K562 (cell line): ENCODE measurements around the gene NSMCE1. TPM values are rescaled to one million over a fixed set of nuclear protein-coding genes. Genes with fewer than 3 reads are reported as not detected.

Experiments used
- ATAC-seq: fragments of 200-7000 bp; cut with Tn5 transposase; 3 replicates; pipeline ENCODE4 v1.9.1; 2020; ENCODE audit warnings: moderate library complexity
- BruUV-seq: library from RNA; stranded (reverse); fragments of 400-500 nt; replicated peaks from 2 replicates; lab custom pipeline; 2021; lab: Mats Ljungman, UMichigan
- CTCF ChIA-PET: fragments of 300-600 bp; formaldehyde crosslinking; extraction: SDS; loops from one replicate; lab custom pipeline; 2021; ENCODE audit warnings: low intra/inter-chr PET ratio; lab: Yijun Ruan, JAX
- POLR2A ChIA-PET: fragments of 300-600, 350-650 bp; sonication (Branson Sonifier 250); formaldehyde crosslinking; extraction: SDS; loops from one replicate; lab custom pipeline; 2021; ENCODE audit warnings: antibody characterized with exemption, inconsistent platforms; lab: Yijun Ruan, JAX
- DNase-seq, 4 experiments: peaks; one replicate each; pipeline versions ENCODE4 v3.0.0 to v3.0.0-alpha.2; 2011 to 2018; ENCODE audit warnings: low spot score in 3 of 4, mixed read lengths in 3 of 4; ENCODE audit errors: extremely low read depth in 1 of 4
- FAIRE-seq: peaks from 2 replicates; lab custom pipeline; 2011; peaks lifted over from hg19 to GRCh38; lab: Jason Lieb, UNC
- H2AFZ ChIP-seq: 2 replicates; pipeline ENCODE4 v1.6.0; 2011; ENCODE audit warnings: low read depth, low read length, control low read depth, inconsistent platforms
- H3K27ac ChIP-seq: fragments of 200-600 bp; 3 replicates; pipeline ENCODE4 v1.8.0; 2011; ENCODE audit warnings: low read depth, mild to moderate bottlenecking, control low read depth, inconsistent platforms, low read length, moderate library complexity, mixed read lengths; ENCODE audit errors: extremely low read depth
- H3K27me3 ChIP-seq, 2 experiments: fragments of 300-600 bp in 1 of 2; 2 replicates in 1 of 2; 3 replicates in 1 of 2; pipeline versions ENCODE4 v1.6.0 to v1.8.0; 2011; ENCODE audit warnings: inconsistent platforms in 2 of 2, low read length in 2 of 2, mild to moderate bottlenecking in 1 of 2, mixed read lengths in 1 of 2, moderate library complexity in 1 of 2; ENCODE audit not compliant: control insufficient read depth in 2 of 2, insufficient read depth in 2 of 2
- H3K36me3 ChIP-seq: fragments of 300-600 bp; 3 replicates; pipeline ENCODE4 v1.8.0; 2011; ENCODE audit warnings: mild to moderate bottlenecking, low read length, inconsistent platforms; ENCODE audit not compliant: control insufficient read depth, insufficient read depth
- H3K4me1 ChIP-seq, 2 experiments: fragments of 200-600 bp in 1 of 2; replicated peaks in 1 of 2; 2 replicates in 1 of 2; 3 replicates in 1 of 2; pipeline versions ENCODE4 v1.5.1 to v1.8.0; 2011; ENCODE audit warnings: inconsistent platforms in 2 of 2, low read length in 2 of 2, mild to moderate bottlenecking in 1 of 2, mixed read lengths in 1 of 2, moderate library complexity in 1 of 2; ENCODE audit not compliant: control insufficient read depth in 2 of 2, insufficient read depth in 2 of 2
- H3K4me2 ChIP-seq: 2 replicates; pipeline ENCODE4 v1.6.1; 2011; ENCODE audit warnings: low read length, control low read depth, inconsistent platforms, mixed read lengths; ENCODE audit not compliant: insufficient read depth
- H3K4me3 ChIP-seq: fragments of 200-600 bp; sonication (generic), shearing (Covaris generic); 2 replicates; pipeline ENCODE4 v1.5.1; 2016; ENCODE audit warnings: control low read depth, inconsistent platforms
- H3K79me2 ChIP-seq: fragments of 200-600 bp; 3 replicates; pipeline ENCODE4 v1.8.0; 2011; ENCODE audit warnings: low read length, inconsistent platforms; ENCODE audit not compliant: control insufficient read depth, insufficient read depth
- H3K9ac ChIP-seq, 2 experiments: 2 replicates each; pipeline versions ENCODE4 v1.6.0 to v1.6.1; 2011; ENCODE audit warnings: low read depth in 2 of 2, low read length in 2 of 2, control low read depth in 1 of 2, inconsistent platforms in 1 of 2, mild to moderate bottlenecking in 1 of 2, mixed read lengths in 1 of 2; ENCODE audit not compliant: insufficient read depth in 1 of 2
- H3K9me1 ChIP-seq: one replicate; pipeline ENCODE4 v1.6.0; 2011; ENCODE audit warnings: inconsistent platforms, mild to moderate bottlenecking, low read length, moderate library complexity; ENCODE audit not compliant: control insufficient read depth, insufficient read depth
- H3K9me3 ChIP-seq: replicated peaks from 2 replicates; pipeline ENCODE4 v1.5.1; 2011; ENCODE audit warnings: low read depth, low read length, inconsistent platforms; ENCODE audit not compliant: control insufficient read depth, insufficient read depth
- H4K20me1 ChIP-seq: replicated peaks from 2 replicates; pipeline ENCODE4 v1.6.1; 2011; ENCODE audit warnings: low read length, inconsistent platforms, mixed read lengths; ENCODE audit not compliant: control insufficient read depth, insufficient read depth
- ELF2 ChIP-seq: fragments of 250-450 bp; sonication (Bioruptor Pico); IDR thresholded peaks from 2 replicates; pipeline ENCODE4 v1.5.0; 2021; ENCODE audit warnings: mild to moderate bottlenecking
- HIVEP1 ChIP-seq: fragments of 250-450 bp; sonication (Bioruptor Pico); IDR thresholded peaks from 2 replicates; pipeline ENCODE4 v1.4.0; 2020; ENCODE audit warnings: mild to moderate bottlenecking
- KHSRP ChIP-seq: fragments of 450-650 bp; IDR thresholded peaks from 2 replicates; pipeline ENCODE4 v1.6.1; 2017
- MAFG ChIP-seq: fragments of 450-650 bp; conservative IDR thresholded peaks from 2 replicates; pipeline ENCODE4 v1.6.1; 2016; ENCODE audit warnings: missing genetic modification characterization, missing compliant biosample characterization
- SP1 ChIP-seq: sonication (generic); formaldehyde crosslinking; IDR thresholded peaks from 2 replicates; pipeline ENCODE4 v1.8.1; 2022; ENCODE audit warnings: mild to moderate bottlenecking, missing genetic modification reagents
- TCF7L2 ChIP-seq: fragments of 150-350 bp; IDR thresholded peaks from 2 replicates; pipeline ENCODE4 v1.6.1; 2016; ENCODE audit warnings: low read depth, mild to moderate bottlenecking, low read length, moderate library complexity
- XRCC3 ChIP-seq: fragments of 450-650 bp; IDR thresholded peaks from 2 replicates; pipeline ENCODE4 v1.6.1; 2017; ENCODE audit warnings: mild to moderate bottlenecking, moderate library complexity
- ZC3H8 ChIP-seq: fragments of 450-650 bp; IDR thresholded peaks from 2 replicates; pipeline ENCODE4 v1.6.1; 2017
- ZNF518B ChIP-seq: fragments of 250-450 bp; sonication (Bioruptor Pico); IDR thresholded peaks from 2 replicates; pipeline ENCODE4 v1.5.0; 2021; ENCODE audit warnings: mild to moderate bottlenecking, moderate library complexity
- ZNF584 ChIP-seq: fragments of 200-800 bp; sonication (Bioruptor generic); IDR thresholded peaks from 2 replicates; pipeline ENCODE4 v1.6.1; 2016; ENCODE audit warnings: low read depth, mild to moderate bottlenecking, missing genetic modification characterization, missing compliant biosample characterization
- ZNF699 ChIP-seq: fragments of 250-450 bp; sonication (Bioruptor Pico); IDR thresholded peaks from 2 replicates; pipeline ENCODE4 v1.8.0; 2021; ENCODE audit warnings: mild to moderate bottlenecking, moderate library complexity; ENCODE audit not compliant: insufficient replicate concordance
- ZNF717 ChIP-seq: fragments of 250-450 bp; sonication (Bioruptor Pico); IDR thresholded peaks from 2 replicates; pipeline ENCODE4 v1.5.0; 2021
- ZSCAN32 ChIP-seq: fragments of 450-650 bp; formaldehyde crosslinking; IDR thresholded peaks from 2 replicates; pipeline ENCODE4 v1.4.0; 2020; ENCODE audit warnings: mild to moderate bottlenecking, moderate library complexity
- WGBS: fragments of 100-300 bp; shearing (Covaris generic); methylation state at CpG from one replicate; pipeline ENCODE4 v1.1.6; 2016; ENCODE audit warnings: low coverage, mixed read lengths; ENCODE audit not compliant: insufficient coverage; ENCODE audit errors: missing lambda C conversion rate; 5-methylcytosine and 5-hydroxymethylcytosine counted together
- in situ Hi-C: fragments of 300-500 bp; cut with MboI; formaldehyde crosslinking; loops from 4 replicates; pipeline ENCODE4 v1.15.0; 2018; ENCODE audit warnings: inconsistent platforms, mixed read lengths
- intact Hi-C: fragments of 100-400 bp; cut with micrococcal nuclease; formaldehyde crosslinking; loops from 2 replicates; pipeline ENCODE4 v1.14.2; 2022
- polyA plus RNA-seq, 8 experiments: library from polyadenylated mRNA; depleted of rRNA in 4 of 8; stranded (reverse) in 5 of 8; unstranded in 3 of 8; fragments of >200 nt; fragmentation: Nextera tagmentation in 2 of 8; fragmentation: Illumina TruSeq in 1 of 8; extraction: Ambion mirVana in 2 of 8; extraction: Trizol in 1 of 8; gene quantifications; 2 replicates each; pipeline versions ENCODE4 v1.2.1 to v1.2.3, GENCODE V29; 2011 to 2014; ENCODE audit warnings: inconsistent platforms in 1 of 8, missing spikeins in 1 of 8
- total RNA-seq, 7 experiments: library from RNA; depleted of rRNA in 6 of 7; stranded (reverse); fragments of >200 nt in 6 of 7; fragmentation: Illumina TruSeq in 2 of 7; extraction: Trizol in 2 of 7; gene quantifications; 2 replicates each; pipeline versions ENCODE4 v1.2.1 to v1.2.3, GENCODE V29; 2011 to 2021; ENCODE audit warnings: low replicate concordance in 1 of 7
- TF ChIP-seq, protein P1 (sequence below): fragments of 450-650 bp; conservative IDR thresholded peaks from 2 replicates; pipeline ENCODE4 v1.6.1; 2016; ENCODE audit warnings: missing genetic modification characterization, low read depth, mild to moderate bottlenecking, missing compliant biosample characterization, moderate library complexity

Gene NSMCE1
- total and polyA plus RNA-seq, 9 of the 15 experiments (the other 6 are each of a cell fraction or from before 2014, with no cell fraction given), result 52.1 to 163 (median 61.5) TPM

- H3K9ac ChIP-seq, result no peak overlapping the region
- H3K79me2 ChIP-seq, result no peaks in the 10 kb centered on the region
- H3K27me3 ChIP-seq, result no peaks in the 10 kb centered on the region
- 78% methylated on average over 13 of the region's 13 CpGs for WGBS
- POLR2A ChIA-PET, result interaction anchor here (2.3 kb wide), 1 partner anchor 10 kb away, joined by 6 read pairs; no protein-coding TSS in a partner anchor
- intact Hi-C loops (no loop called here), in situ Hi-C loops (loop anchor here (5.0 kb wide), 1 partner anchor 139 kb away; no protein-coding TSS in a partner anchor)
- H3K36me3 ChIP-seq, result peaks cover 29% of the 10 kb centered on the region; the same call in 2 of the 3 replicates
- peaks cover 25 to 54% of the 10 kb centered on the region in 2 experiments for H3K4me1 ChIP-seq
- no peaks in the 10 kb centered on the region for H3K9me3 ChIP-seq
- FAIRE-seq, result no peak
- H3K27ac ChIP-seq, result no peak overlapping the region
- no peak for ATAC-seq
- CTCF ChIA-PET, result no interaction called here
- no peak for DNase-seq
- TF ChIP-seq ZSCAN32 (CRISPR knock-in tag), result no peak
- TF ChIP-seq TCF7L2, result no peak
- no peak for TF ChIP-seq ZNF518B
- TF ChIP-seq MAFG, result no peak
- no peak for TF ChIP-seq HIVEP1
- TF ChIP-seq ZNF584 (CRISPR knock-in tag), result no peak
- TF ChIP-seq ZNF699, result no peak
- no peak for TF ChIP-seq ZC3H8
- TF ChIP-seq XRCC3, result no peak
- TF ChIP-seq, protein P1, sequence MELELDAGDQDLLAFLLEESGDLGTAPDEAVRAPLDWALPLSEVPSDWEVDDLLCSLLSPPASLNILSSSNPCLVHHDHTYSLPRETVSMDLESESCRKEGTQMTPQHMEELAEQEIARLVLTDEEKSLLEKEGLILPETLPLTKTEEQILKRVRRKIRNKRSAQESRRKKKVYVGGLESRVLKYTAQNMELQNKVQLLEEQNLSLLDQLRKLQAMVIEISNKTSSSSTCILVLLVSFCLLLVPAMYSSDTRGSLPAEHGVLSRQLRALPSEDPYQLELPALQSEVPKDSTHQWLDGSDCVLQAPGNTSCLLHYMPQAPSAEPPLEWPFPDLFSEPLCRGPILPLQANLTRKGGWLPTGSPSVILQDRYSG (tag), result no peak
- TF ChIP-seq ZNF717 (CRISPR knock-in tag), result no peak
- TF ChIP-seq KHSRP, result no peak
- no peak for TF ChIP-seq SP1
- no peak for TF ChIP-seq ELF2 (CRISPR knock-in tag)
- H4K20me1 ChIP-seq, result no peaks in the 10 kb centered on the region
- no peak overlapping the region for H3K4me3 ChIP-seq
- H3K9me1 ChIP-seq, result no peaks in the 10 kb centered on the region
- H2AFZ ChIP-seq, result no peak overlapping the region
- BruUV-seq, result no TSS peak
- no peak overlapping the region for H3K4me2 ChIP-seq
Observed at GRCh38 chr16:27232901-27233625, 35.5 kb downstream of the NSMCE1 start.
